RKO (cell line): ENCODE measurements around the gene GTF2H2.
"Not testable (repeated sequence)": the region's sequence is repeated elsewhere in the genome, so short reads cannot be mapped to it uniquely, and the experiment has no call there.

Source experiments
- DNase-seq: peaks from one replicate; pipeline ENCODE4 v3.0.0-alpha.2; 2016; ENCODE audit warnings: low spot score

GTF2H2 gene

GRCh38 chr5:71013575-71013974, 53.9 kb downstream of the GTF2H2 start:
- DNase-seq: no peak

GRCh38 chr5:71011194-71011792, 56.2 kb downstream of the GTF2H2 start:
- no peak for DNase-seq

DNA sequence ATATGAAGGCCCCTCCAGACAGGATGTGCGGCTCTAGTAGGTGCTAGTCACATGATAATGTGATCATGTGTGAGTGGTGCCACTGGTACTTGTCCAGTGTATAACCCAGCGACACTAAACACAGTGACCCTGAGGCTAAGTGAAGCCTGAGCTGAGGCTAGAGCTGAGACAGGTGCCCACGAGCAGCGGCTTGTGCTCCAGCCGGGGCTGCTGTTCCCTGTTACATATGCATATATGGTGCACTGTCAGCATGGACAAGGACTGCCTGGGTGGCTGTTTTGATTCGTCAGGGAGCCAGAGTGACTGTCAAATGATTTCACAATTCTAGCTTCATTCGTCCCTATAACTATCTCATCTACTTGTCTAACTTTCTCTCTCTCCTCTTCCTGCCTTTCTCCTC, 60.5 kb downstream of the GTF2H2 start:
- not testable (repeated sequence) for DNase-seq
